Fibroblast of lung (primary cell): Measurements from ENCODE around the gene PDRG1.

Source experiments
- CTCF ChIP-seq, 2 donors: IDR thresholded peaks in 1 of 2; conservative IDR thresholded peaks in 1 of 2; 1 replicate in 1 of 2; 2 replicates in 1 of 2; pipeline ENCODE4 v1.5.1; 2011 to 2012; ENCODE audit warnings: low read length in 2 of 2, control low read depth in 1 of 2, inconsistent platforms in 1 of 2, low read depth in 1 of 2, mild to moderate bottlenecking in 1 of 2
- EZH2 ChIP-seq: IDR thresholded peaks from 2 replicates; pipeline ENCODE4 v1.5.1; 2012; ENCODE audit warnings: low read length, control low read depth, mild to moderate bottlenecking; ENCODE audit errors: missing control alignments

- TF ChIP-seq CTCF (conservative IDR thresholded peaks at IDR 0.05 in 1 of 2, IDR thresholded peaks at IDR 0.05 in 1 of 2; ENCODE audit: low read depth in 1 of 2, low read length in 2 of 2) (no peak), EZH2 (no peak)
These were observed 1.8 kb downstream of the PDRG1 start for GRCh38 chr20:31949877-31950646.
